DMS153 (cell line): ENCODE measurements around the gene ZWILCH.

ENCODE experiments used
- DNase-seq: peaks from one replicate; lab custom pipeline; 2025; lab: John Stamatoyannopoulos, UW

Gene ZWILCH

DNA sequence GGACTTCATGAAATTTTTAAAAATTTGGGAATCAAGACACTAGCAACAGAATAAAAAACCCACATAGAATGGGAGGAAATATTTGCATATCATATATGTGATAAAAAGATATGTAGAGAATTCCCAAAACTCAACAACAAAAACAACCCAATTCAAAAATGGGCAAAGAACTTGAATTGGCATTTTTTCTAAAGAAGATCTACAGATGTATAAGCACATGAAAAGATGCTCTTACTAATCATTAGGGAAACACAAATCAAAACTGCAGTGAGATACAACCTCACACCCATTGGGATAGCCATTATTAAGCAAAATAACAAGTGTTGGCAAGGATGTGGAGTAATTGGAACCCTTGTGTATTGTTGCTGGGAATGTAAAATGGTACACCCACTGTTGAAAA is 50.6 kb downstream of the ZWILCH start:
- DNase-seq: no peak

DNA sequence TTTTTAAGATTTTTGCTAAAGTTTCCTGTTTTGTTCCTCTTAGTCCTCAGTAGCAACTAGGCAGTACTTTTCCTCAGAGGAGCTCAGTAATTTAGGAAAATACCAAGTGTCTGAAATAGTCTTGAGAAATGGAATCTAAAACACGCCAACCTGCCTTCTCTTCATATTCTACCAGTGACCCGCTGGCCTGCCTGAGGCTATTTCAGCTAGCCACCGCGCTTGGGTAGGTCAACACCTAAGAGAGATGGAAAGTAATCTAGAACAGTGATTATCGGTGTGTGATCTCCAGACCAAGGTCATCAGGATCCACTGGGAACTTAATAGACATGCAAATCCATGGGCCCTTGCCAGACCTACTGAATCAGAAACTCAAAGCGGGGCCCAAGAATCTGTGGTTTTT is 53.1 kb downstream of the ZWILCH start:
- no peak for DNase-seq

DNA sequence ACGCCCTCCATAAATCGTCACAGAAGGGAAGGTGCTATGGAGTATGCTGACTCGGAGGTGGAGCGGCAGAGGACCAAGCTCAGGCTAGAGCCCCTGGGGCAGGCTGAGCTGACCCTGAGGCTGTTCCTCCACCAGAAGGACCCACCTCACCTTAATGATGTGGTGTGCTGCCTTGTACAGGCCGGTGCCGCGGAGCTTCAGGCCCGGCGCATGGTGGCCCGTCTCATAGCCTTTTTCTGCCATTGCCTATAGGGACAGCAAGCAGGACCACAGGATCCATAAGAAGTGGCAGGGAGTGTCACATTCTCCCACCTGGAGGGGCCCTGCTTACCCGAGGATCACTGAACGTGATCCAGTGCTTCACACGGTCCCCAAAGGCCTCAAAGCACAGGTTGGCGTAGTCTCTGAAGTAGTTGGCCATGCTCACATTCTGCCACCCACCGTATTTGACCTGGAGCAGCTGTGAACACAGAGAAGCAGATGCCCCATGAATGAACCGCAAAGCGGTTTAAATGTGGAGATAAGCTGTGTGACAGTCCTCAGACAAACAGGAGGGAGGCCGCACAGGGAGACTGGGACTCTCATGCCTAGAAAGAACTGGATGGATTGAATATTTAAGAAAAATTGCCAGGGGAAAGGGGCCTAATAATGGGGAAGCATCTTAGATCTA is 55.9 kb downstream of the ZWILCH start:
- no peak for DNase-seq

DNA sequence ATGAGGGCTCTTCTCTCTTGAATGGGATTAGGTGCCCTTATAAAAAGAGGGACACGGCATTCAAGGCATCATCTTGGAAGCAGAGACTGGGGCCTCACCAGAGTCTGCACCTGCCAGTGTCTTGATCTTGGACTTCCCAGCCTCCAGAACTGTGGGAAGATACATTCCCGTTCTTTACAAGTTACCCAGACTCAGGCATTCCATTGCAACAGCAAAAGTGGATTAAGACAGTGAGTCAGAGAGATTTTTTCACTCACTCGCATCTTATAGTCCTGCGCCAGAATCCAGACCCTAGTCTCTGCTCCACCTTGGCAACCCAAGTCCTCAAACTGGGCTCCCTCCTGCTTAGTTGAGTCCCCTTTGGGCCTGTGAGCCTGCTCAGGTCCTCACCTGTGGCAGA is 58.0 kb downstream of the ZWILCH start:
- DNase-seq: no peak

DNA sequence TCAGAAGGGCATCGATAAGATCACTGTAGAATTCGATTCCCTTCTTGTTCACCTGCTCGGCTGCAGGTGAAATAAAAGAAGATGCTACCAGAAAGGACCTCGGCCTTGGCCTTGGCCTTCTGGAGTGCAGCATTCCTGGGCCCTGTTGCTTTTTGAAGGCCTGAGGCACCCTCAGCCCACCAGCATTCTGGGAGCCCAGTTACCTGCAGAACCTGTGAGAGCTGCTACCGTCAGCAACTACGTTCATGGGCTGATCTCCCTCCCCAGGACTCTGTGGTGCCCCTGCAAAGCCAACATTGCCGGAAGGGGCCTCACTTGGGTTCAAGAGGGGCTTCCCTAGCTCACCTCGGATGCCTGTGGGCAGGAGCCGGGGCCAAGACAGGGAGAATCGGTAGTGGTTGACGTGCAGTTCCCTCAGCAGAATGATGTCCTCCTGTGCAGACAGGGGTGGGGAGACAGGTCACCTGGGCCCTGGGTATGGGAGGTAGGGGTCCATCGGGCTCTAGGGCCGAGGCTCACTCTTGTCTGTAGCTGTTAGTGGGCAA is 58.5 kb downstream of the ZWILCH start:
- DNase-seq: no peak

DNA sequence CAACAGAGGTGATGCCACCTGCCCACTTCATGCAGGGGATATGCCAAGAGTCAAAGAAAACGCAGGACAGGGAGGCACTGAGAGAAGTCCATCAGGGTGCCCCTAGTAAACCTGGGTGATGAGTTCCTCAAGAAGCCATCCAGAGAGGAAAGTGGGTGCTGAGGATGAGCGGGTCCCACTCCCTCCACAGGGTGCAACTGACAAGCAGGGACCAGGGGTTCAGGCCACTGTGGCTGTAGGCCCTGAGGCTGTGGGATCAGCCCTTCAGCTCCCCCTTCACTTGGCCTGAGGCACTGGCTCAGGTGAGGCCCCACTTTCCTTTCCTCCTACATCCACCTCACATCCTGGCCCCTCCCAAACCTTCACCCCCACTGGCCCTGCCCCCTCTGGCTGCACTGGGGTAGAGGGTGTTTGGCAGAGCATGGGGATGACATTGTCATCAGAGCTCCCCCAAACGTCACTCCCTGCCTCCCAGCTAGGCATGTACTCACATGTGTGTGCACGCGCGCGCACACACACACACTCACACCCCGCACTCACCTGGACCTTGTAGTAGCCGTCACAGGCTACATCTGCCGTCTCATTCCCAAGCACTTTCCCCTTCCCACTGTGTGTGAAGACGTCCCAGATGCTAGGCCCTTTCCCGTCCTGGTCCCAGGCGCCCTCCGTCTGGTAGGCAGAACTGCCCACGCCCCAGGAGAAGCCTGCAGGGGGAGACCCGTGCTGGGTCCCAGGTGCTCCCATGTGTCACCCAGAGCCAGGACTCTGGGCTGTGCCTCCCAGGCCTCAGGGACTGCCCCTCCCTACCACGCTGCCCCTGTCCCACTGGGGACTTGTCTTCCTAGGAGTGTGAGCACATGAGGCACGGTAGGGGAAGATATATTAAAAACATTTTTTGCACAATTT is 59.3 kb downstream of the ZWILCH start:
- no peak for DNase-seq

DNA sequence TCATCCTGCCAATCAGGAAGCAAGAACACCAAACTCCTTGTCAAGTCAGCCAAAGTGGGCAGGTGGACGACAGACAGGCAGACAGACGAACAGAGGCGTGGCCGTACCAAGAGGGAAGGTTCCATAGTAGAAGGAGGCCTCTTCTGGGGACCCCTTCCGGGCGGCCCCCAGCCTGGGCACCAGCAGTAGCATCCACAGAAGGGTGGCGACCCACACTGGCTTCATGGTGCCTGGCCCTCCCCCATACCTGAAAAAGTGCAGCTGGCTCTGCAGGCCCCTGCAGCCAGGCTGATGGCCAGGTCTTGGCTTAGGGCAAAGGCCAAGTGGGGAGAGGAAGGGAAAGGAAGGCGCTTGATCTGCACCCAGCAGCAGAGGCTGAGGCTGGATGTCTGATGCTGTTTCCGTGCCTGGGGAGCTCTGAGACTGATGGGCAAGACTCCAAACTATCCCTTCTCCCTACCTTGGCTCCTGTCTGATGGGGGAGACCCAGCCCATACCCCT is 60.1 kb downstream of the ZWILCH start:
- no peak for DNase-seq

DNA sequence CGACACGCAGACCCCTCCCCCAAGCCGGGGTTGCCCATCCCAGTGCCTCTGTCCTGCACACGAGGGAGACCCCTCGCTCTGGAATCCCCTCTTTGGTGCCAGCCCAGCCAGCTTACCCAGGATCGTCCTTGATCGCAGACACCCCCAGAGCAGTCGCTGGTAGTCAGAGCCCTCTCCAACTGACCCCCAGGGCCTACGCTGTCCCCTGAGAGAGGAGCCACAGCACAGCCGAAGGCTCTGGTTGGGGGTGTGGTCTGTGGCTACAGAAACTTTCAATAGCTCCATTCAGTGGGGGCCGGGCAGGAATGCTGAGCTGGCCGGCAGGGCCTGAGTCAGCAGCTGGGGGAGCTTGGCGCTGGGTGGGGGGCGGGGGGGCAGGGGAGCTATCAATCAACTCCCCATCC is 60.6 kb downstream of the ZWILCH start, which contains the start of gene LCTL:
Gene LCTL (minus strand): TSS at position 258 of the 404 bp plus-strand sequence. CDS start 633 bp downstream, outside the sequence.
- DNase-seq: no peak

DNA sequence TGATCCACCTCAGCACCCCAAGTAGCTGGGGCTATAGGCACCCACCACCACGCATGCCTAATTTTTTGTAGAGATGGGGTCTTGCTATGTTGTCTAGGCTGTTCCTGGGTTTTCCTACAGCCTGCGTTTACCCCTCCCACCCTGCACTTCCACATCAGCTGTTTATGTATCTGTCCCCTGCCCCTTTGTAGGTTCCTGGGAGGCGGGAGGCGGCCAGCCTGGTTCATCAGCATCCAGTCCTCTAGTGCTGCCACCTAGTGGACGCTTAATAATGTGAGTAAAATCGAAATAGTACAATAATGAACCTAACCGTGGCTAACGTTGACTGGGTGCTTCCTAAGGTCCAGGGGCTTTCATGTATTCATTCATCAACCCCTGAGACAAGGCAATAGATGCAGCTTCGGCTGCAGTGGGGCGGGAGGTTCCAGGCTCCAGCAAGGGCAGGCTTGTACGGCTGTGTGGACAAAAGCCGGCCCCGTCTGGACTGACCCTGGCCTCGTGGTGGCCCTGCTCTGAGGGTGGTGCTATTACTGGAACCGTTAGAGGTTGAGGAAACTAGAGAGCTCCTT is 61.9 kb downstream of the ZWILCH start:
- DNase-seq: no peak

DNA sequence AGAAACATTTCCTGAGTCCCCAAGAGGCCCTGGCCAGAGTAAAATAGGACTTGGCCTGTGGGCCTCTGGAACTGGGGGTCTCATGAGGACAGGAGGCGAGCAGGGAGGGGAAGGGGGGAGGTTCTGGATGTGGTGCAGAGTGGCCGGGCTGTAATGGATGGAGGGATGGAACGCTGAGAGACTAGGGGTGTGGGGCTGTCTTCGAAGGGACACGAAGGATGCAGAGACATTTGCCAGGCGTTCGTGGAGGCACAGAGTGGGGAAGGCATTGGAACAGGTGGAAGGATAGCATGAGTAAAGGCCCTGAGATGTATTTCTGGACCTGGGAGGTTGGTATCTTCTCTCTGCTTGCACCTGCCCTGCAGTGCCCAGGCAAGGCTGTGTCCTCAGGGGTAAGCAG is 62.8 kb downstream of the ZWILCH start:
- DNase-seq: no peak

DNA sequence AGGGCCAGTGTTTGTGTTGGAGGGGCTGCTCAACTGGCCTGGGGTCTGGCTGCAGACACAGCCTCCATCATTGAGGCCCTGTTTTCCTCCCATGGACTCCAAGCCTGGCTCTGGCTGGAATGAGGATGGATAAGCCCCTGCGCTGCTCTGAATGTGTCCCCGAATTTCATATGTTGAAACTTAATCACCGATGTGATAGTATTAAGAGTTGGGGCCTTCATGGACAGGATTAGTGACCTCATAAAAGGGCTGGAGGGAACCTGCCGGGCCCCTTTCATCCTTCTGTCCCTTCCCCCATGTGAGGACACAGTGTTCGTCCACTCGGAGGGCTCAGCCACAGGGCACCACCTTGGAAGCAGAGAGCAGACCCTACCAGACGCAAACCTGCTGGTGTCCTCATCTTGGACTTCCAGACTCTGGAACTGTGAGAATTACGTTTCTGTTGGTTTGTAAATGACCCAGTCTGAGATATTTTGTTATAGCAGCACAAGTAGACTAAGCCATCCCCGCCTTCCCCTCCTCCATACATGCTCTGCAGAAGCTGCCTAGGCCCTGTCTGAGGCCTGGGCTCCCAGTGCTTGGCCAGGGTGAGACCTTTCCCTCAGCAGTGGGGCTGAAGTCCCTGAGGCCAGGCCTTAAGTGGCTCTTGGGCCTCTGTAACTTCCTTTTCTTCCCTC is 64.5 kb downstream of the ZWILCH start:
- no peak for DNase-seq

DNA sequence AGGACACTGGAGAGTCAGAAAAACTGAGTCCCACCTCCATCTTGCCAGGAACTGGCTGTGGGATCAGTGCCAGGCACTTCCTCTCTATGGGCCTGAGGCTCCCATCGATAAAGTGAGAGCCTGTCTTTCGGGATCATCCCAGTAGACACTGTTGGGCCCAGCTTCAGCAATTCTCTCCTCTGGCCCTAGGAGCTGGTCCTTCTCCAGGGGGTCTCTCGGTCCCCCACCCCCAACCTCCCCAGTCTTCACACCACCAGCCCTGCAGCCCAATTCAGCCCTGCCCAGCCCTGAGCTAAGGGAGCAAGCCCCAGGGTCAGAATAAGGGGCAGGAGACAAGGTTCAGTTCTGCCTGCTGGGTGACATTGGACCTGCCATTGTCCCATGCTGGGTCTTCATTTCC is 65.2 kb downstream of the ZWILCH start:
- DNase-seq: no peak

DNA sequence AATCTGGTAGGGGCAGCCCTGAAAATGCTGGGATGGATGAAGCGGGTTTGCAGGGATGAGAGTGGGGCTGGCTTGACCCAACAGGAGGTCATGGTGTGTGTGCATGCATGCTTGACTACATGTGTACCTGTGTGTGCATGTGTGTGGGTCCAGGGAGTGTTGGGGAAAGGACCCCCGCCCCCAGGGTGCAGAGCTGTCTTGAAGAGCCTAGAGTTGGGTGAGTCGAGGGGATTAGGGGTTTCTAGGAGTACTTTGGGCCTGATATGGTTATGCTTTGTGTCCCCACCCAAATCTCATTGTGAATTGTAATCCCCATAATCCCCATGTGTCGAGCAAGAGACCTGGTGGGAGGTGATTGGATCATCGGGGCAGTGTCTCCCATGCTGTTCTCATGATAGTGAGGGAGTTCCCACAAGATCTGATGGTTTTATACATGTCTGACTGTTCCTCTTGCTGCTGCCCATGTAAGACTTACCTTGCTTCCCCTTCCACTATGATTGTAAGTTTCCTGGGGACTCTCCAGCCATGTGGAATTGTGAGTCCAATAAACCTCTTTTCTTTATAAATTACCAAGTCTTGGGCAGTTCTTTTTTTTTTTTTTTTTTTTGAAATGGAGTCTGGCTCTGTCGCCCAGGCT is 65.8 kb downstream of the ZWILCH start:
- no peak for DNase-seq

DNA sequence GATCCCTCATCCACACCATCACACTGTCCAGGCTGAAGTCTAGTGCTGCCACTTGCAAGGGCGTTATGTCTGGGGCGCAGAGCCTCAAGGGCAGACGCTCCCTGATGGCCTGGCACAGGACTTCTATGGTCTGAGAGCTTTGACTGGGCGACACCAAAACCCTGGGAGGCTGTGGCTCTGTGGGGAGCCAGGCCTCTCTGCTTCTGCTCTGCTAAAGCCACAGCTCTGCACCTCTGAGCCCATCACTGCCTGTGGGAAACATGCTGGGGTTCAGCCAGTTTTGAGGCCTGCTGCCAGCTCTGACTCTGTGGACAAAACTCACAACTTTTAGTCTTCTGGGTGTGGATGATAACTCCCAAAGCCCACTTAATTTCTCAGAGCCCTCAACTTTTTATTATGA is 67.0 kb downstream of the ZWILCH start:
- no peak for DNase-seq

DNA sequence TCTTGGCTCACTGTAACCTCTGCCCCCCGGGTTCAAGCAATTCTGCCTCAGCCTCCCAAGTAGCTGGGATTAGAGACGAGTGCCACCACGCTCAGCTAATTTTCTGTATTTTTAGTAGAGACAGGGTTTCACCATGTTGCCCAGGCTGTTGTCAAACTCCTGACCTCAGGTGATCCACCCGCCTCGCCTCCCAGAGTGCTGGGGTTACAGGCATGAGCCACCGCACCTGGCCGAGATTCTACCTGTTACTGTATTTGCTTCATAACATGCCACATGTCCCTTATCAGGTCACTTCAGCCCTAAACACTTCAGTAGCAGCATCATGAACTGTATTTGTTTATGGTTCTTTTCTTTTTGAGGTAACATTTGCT is 68.2 kb downstream of the ZWILCH start:
- no peak for DNase-seq

DNA sequence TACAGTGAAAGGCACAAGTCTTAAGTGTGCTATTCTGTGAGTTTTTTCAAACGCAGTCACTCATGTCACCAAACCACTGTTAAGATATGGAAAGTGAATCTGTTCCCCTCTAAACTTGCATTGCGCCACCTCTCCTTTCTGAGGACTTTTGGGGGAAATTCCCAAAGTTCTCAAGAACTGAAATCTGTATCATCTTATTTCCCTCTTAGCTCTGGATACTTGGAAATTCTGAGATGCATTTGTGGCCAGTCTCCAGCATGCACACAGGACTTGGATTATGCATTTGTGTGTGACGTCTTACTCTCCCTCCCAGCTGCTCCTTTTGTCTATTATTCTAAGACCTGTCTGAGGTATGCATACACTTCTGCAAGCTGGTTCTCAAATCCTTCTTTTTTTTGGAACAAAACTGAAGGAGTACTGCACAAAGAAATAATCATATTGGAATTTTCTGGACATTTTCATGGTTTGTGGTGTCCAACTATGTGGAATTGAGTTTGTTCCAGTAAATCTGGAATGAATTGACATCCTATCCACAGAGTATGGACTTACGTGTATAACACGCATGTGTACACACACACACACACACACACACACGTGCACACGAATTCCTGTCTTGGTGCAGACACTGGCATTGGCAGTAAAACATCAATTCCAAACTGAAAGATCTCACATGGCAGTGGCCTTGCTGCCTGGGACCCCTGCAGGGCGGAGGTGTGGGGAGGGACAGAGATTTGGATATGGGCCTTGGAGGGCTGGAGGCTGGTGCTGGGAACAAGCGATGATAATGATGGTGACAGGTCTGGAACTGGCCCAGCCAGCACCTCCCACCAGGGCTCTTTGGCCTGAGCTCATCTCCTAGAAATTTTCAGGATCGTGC is 68.8 kb downstream of the ZWILCH start:
- DNase-seq: no peak

DNA sequence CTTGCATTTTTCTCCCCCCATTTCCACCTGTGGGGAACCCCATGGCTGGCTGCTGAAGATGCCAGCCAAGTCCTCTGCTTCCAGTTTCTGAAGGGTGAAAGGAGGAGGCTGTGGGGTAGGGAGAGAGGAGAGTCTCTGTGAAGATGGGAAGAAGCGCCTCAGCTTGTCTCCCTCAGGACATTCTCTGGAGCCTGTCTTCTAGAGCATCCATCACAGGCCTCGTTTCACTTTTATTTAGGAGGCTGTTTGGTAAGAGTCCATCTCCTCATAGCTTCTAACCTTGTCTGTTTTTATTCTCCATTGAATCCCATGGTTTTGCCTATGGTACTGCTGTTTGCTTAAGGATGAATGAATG is 69.4 kb downstream of the ZWILCH start:
- no peak for DNase-seq

DNA sequence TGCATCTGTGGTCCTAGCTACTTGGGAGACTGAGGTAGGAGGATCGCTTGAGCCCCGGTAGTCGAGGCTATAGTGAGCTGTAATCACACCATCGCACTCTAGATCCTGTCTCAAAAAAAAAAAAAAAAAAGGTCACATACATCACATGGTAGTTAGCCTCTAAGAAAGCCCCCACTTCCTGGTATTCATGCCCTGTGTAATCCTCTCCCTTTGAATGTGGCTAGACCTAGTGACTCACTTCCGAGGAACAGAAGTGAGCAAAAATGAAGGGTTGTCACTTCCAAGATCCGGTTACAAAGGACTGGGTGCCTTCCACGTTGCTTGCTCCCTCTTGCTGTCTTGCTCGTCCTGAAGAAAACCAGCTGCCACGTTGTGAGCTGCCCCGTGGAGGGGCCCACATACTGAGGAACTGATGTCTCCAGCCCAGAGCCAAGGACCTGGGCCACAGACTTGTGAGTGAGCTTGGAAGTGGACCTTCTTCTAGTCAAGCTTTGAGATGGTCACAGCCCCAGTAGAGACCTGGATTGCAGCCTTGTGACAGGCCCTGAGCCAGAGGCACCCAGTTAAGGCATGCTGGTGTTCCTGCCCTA is 73.3 kb downstream of the ZWILCH start:
- DNase-seq: no peak

DNA sequence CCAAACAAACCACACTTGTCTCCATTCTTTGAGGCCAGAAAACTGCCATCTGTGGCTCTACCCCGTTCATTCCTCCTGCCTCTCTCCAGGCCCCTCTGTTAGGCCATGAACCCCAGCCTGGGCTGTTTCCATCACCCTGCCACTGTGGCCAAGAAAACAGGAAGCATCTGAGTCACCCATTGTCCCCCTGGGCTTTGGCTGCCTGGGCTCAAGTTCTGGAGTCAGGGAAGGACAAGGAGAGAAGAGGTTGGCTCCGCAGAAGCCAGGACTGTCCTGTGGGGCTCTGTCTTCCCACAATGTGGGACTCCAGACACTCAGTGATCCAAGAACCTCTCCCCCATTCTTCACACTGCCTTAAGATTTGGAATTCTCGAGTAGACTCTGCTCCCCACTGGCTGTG is 75.5 kb downstream of the ZWILCH start:
- DNase-seq: no peak

DNA sequence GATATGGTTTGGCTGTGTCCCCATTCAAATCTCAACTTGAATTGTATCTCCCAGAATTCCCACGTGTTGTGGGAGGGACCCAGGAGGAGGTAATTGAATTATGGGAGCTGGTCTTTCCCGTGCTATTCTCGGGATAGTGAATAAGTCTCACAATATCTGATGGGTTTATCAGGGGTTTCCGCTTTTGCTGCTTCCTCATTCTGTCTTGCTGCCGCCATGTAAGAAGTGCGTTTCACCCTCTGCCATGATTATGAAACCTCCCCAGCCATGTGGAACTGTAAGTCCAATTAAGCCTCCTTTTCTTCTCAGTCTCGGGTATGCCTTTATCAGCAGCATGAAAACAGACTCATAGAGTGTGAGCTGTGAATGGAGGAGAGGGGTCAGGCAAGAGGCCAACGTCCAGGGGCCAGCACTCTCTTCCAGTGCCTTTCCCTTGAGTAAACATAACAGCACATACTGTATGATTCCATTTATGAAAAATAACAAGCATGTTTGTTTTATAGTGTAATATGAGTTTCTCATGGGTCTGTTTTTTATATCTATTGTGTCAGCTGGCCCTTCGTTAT is 76.9 kb downstream of the ZWILCH start:
- DNase-seq: no peak
